Left forelimb (tissue), 1 donor: ENCODE data around the gene TMX2.
"Not testable (repeated sequence)": the region's sequence is repeated elsewhere in the genome, so short reads cannot be mapped to it uniquely, and the experiment has no call there.

ENCODE experiments used
- DNase-seq: peaks from one replicate; pipeline ENCODE4 v3.0.0-alpha.2; 2018; ENCODE audit warnings: low spot score

Gene TMX2

DNA sequence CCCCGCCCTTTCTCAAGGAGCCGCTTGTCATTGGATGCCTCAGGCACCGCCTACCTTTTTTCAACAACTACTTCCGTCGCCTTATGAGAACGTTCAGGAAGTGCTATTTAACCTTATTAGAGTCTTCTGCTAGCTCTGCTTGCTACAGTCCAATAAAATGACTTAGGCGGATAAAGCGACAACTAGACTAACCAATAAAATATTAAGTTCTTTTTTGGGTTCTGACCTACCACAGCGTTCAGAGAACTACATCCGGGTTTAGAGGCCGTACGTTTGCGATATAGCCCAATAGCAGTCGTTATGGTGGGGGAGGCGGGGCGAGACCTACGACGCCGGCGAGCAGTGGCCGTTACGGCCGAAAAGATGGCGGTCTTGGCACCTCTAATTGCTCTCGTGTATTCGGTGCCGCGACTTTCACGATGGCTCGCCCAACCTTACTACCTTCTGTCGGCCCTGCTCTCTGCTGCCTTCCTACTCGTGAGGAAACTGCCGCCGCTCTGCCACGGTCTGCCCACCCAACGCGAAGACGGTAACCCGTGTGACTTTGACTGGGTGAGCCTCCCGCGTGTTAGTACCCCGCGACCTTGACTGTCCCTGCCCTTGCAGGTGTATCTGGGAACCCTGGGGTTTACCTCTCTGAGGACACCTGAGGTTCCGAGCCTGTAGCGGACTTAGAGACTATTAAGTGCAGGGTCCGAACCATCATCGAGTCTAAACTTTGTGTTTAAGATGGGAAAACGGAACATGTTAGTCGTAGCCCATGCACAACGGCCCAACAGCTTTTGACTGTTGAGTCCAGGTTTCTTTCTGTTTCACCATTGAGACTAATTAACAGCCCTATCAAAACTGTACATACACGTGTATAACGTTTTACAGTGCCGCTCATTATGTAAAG, at the start of gene TMX2:
TSS of gene TMX2 (plus strand) at position 338 of the 895 bp plus-strand sequence. CDS start at position 364, 26 bp downstream.
- peak; percentile 91 for DNase-seq

GRCh38 chr11:57662893-57663292, 49.5 kb upstream of the TMX2 start:
- DNase-seq = no peak

GRCh38 chr11:57663975-57664374, 48.4 kb upstream of the TMX2 start:
- DNase-seq = no peak

DNA sequence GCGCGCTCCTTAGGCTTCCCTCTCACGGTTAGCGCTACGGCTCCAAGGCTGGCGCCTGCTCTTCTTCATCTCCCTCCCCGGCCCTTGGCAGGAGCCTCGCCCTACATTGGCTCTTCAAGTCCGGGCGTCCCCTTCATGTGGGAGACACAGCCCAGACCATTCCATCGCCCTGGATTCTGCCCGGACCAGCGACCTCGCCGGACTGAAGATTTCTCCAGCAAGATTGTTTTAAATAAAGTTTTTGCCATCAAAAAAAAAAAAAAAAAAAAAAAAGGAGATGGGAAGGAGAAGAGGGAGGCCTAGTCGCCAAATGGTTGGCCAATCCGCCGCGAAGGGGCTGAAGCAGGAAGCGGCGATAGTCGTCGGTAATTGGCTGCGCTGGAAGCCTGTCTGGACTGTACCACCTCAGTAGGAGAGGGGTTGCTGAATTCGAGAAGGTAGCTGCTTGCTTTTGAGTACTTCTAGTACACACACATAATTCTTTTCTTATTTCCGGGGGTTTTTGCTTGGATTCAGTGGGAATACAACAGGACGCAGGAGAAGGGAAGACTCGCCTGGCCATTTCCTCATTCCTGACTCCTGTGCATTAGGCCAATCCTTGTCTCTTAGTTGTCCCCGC, 45.2 kb upstream of the TMX2 start:
- peak; percentile 93 for DNase-seq

- peak; percentile 100 for DNase-seq
Measured at GRCh38 chr11:57667736-57668433, 44.5 kb upstream of the TMX2 start, which contains the start of gene ZDHHC5. TSS of gene ZDHHC5 (plus strand) at chr11:57668114. CDS start at chr11:57673091, 4,977 bp downstream.

DNA sequence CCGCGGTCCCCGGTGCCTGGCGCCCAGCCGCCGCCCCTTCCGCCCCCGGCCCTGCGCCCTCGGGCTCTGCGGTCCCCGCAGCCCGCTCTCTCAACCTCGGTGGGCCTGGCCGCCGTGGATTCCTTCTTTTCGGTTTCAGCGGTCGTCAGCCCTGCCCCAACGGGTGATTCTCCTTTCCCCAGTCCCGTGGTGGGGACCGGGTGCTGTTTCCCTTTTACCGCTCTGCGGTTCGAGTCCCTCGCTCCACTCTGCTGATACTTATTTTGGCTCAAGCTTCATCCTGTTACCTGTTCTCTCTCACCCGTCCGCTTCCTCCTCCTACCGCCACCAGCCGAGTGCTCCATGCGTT, 44.0 kb upstream of the TMX2 start:
- DNase-seq = no peak

DNA sequence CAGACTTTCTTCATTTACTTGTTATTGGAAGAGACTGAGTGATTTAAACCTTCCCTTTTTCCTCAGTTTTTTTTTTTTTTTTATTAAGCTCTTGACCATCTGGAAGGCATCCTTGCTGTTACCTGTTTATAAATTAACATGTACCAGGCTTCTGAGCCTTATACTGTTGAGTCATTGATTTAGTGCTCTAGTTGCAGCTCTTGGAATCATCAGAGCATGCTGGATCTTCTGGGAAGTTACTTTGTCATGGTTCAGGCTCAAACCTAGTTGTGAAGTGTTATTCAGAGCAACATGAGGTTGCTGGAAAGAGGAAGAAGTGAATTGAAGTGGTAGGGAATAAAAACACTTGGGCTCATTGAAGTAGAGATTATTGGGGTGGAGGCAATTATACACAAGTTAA, 38.1 kb upstream of the TMX2 start:
- no peak for DNase-seq

DNA sequence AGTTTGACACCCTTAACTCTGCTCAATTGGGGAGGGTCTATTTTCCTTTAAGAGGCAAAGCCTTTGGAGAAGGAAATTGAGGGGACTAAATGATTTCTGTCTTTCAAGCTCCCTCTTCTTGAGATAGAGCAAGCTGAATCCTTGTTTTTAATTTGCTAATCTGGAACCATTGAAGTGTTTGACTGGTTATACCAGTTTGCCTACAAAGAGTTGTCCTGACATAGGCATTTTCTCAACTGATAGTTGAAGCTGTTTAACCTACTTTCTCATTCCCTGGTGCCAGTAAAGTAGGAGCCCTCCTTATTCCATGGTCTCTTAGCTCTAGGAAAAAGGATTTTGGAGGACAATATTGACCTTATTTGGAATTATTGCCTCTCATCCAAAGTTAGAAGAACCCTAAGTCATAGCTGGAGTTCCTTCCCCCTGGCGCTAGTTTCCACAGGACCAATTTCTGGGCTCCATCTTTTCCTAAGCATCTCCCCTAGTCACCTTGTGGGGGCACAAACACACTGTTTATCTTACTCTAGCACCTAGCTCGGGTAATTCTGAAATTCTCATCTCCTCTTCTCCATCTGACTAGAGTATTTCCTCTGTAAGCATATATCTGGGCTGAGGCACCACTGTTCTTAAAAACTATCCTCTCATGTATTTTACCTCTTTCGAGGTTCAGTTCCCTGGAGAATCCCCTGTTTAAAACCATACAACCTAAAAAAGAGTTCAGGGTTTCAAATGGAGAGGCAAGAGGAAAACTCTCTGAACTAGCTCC, 37.0 kb upstream of the TMX2 start:
- no peak for DNase-seq

DNA sequence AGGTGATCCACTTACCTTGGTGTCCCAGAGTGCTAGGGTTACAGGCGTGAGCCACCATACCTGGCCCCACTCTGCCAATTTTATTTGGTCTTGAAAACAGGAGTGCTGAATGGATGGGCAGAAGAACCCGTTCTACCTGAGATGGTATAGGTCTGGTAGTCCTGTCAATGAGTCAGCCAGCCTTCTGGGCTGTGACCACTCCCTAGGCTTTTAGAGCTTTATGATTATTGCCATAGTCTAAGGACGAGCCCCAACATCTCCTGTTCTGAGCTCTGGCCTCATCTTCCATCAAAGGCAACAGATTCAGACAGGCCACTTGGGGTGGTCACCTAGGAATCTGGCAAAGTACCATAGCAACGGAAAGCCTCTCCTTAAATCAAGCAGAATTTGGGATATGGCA, 33.0 kb upstream of the TMX2 start:
- DNase-seq = no peak

- no peak for DNase-seq
Measured at GRCh38 chr11:57680552-57680874, 31.9 kb upstream of the TMX2 start.

- DNase-seq = no peak
Measured at GRCh38 chr11:57681168-57681567, 31.2 kb upstream of the TMX2 start.

GRCh38 chr11:57690474-57690873, 21.9 kb upstream of the TMX2 start:
- DNase-seq = not testable (repeated sequence)

- DNase-seq = no peak
Measured at GRCh38 chr11:57698843-57699365, 13.5 kb upstream of the TMX2 start.

GRCh38 chr11:57699813-57700212, 12.6 kb upstream of the TMX2 start:
- no peak for DNase-seq

GRCh38 chr11:57700425-57700824, 12.0 kb upstream of the TMX2 start:
- no peak for DNase-seq

GRCh38 chr11:57703341-57703740, 9.1 kb upstream of the TMX2 start:
- DNase-seq = no peak

DNA sequence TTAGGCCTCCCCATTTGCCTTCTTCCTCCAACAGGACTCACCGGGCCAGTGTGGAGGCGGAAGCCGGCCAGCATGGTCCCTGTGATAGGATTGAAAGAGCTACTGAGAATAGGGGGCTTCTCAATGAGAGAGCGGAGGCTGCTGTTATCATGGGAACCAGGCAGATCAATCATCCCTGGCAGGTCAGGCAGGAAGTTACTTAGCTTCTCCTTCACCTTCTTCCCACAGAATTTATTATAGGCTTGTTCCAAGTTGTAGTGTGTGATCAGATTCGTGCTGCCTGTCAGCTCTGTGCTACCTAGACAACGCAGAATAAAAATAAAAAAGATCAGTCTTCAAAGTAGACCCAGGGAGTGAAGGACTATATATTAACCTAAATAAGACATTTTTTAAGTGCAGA, 7.5 kb upstream of the TMX2 start:
- DNase-seq = no peak

- DNase-seq = not testable (repeated sequence)
Measured at GRCh38 chr11:57705432-57705831, 7.0 kb upstream of the TMX2 start.

DNA sequence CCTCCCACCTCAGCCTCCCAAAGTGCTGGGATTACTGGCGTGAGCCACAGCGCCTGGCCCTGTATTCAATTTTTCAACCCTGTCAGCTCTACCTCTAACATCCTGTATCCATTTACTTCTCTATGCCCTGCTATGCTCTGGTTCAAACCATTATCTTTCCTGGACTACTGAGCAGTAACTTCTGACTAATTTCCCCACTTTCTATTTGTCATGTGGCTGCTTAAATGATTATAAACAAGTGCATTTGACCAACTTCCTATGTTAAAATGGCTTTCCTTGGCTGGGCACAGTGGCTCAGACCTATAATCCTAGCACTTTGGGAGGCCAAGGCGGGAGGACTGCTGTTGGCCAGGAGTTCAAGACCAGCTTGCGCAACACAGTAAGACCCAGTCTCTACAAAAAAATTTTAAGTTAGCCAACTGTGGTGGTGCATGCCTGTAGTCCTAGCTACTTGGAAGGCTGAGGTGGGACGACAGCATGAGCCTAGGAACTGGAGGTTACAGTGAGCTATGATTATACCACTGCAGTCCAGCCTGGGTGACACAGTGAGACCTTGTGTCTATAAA, 2.5 kb upstream of the TMX2 start:
- no peak for DNase-seq

DNA sequence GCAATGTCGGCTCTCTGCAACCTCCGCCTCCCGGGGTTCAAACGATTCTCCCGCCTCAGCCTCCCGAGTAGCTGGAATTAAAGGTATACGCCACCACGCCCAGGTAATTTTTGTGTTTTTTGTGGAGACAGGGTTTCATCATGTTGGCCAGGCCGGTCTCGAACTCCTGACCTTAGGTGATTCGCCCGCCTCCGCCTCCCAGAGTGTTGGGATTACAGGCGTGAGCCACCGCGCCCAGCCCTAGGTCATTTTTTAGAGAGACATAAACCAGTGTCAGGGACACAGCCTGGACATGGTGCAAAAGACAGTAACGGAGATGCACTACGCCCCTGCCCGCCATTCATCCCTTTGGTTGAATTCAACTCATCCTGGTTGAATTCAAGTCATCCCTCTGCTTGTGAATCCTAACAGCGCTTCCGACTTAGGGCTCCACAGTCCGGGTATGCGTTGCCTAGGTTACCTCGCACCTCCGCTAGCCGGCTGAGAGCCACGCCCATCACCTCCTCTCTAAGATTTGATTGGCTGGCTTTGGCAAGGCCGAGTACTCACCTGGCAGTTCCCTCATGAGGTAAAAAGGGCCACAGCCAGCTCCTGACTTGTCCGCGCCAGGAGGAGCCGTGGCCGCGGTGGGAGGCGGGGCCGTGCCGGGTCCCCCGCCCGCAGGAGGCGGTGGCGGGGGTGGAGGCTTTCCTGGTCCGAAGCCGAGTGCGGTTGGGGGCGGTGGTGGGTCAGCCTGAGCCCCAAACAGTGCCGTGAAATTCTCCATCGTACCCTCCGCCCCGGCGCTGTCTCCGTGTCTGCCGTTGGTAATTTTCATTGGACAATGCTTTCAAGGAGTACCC, 758 bp upstream of the TMX2 start, which contains the start of gene MED19:
TSS of gene MED19 (minus strand) at position 802 of the 842 bp plus-strand sequence. CDS start at position 766, 36 bp downstream.
- peak; percentile 87 for DNase-seq
